ENCODE measurements around the gene SDHA. TPM values are rescaled to one million over a fixed set of nuclear protein-coding genes. Genes with fewer than 3 reads are reported as not detected.

SDHA gene
- total RNA-seq, 1 experiment from 2014 or later, result 171 TPM

DNA sequence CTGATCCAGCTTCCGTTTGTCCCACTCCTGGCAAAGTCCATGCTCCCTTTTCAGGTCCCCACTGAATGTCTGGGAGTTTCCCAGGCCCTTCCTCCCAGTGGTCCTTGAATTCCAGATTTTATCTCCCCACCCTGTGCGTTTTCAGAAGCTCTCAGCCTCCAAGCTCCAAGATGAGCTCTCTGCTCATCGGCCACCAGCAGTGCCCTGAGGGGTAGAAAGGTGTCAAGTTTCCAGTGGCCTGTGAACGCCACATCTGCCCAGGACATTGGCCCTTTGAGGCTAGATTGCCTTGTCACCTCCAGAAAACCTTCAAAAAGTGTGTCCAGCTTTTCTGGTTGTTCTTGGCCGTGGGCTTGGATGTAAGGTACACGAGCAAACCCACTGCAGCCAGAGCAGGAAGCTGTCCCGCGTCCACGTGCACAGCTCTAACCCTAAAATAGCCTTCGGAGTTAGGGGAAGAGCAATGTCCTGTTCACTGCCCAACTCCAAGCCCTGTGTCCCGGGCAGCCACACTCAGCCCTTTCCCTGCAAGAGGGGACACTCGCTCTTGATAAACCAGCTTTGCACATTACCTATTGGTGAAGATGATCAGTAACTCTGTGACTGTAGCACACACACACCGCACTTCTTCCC lies 37.7 kb upstream of the SDHA start:
- intact Hi-C loops (cut with micrococcal nuclease; ENCODE audit: unreplicated experiment) (no loop called here), in situ Hi-C loops (cut with HindIII; ENCODE audit: low pct_unique_long_range_greater_than_20kb, low sequenced_read_pairs) (no loop called here)
- Histone ChIP-seq H3K9me3 (ENCODE audit: control insufficient read depth, insufficient read depth, low read depth, low read length) (no peaks in the 10 kb centered on the region), H3K36me3 (ENCODE audit: control insufficient read depth, insufficient read depth, low read length) (no peaks in the 10 kb centered on the region), H3K27me3 (ENCODE audit: control insufficient read depth, insufficient read depth, low read length) (peaks cover 2% of the 10 kb centered on the region; the same call in 1 of the 2 replicates), H3K4me1 (ENCODE audit: control insufficient read depth, insufficient read depth, low read length) (no peaks in the 10 kb centered on the region), H3K27ac (ENCODE audit: low read length) (no peak overlapping the region), H3K4me3 (ENCODE audit: low read depth in 2 of 2, low read length in 2 of 2) (no peak overlapping the region)
- ATAC-seq (no peak), DNase-seq (ENCODE audit: low read depth, low spot score) (no peak)
- ChIA-PET POLR2A (interaction anchor here (0.5 kb wide), 1 partner anchor 125 kb away, joined by 3 read pairs; no protein-coding TSS in a partner anchor), CTCF (no interaction called here)
- no TSS peak for BruUV-seq (replicated peaks)
- TF ChIP-seq SIN3A (IDR thresholded peaks at IDR 0.05; ENCODE audit: borderline replicate concordance, insufficient read depth, low read depth, low read length) (no peak), TCF7L2 (IDR thresholded peaks at IDR 0.05; ENCODE audit: low read depth, low read length) (no peak)
- TF ChIP-seq, protein P1, sequence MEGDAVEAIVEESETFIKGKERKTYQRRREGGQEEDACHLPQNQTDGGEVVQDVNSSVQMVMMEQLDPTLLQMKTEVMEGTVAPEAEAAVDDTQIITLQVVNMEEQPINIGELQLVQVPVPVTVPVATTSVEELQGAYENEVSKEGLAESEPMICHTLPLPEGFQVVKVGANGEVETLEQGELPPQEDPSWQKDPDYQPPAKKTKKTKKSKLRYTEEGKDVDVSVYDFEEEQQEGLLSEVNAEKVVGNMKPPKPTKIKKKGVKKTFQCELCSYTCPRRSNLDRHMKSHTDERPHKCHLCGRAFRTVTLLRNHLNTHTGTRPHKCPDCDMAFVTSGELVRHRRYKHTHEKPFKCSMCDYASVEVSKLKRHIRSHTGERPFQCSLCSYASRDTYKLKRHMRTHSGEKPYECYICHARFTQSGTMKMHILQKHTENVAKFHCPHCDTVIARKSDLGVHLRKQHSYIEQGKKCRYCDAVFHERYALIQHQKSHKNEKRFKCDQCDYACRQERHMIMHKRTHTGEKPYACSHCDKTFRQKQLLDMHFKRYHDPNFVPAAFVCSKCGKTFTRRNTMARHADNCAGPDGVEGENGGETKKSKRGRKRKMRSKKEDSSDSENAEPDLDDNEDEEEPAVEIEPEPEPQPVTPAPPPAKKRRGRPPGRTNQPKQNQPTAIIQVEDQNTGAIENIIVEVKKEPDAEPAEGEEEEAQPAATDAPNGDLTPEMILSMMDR (IDR thresholded peaks at IDR 0.05), result no peak
- TF ChIP-seq, protein P2, sequence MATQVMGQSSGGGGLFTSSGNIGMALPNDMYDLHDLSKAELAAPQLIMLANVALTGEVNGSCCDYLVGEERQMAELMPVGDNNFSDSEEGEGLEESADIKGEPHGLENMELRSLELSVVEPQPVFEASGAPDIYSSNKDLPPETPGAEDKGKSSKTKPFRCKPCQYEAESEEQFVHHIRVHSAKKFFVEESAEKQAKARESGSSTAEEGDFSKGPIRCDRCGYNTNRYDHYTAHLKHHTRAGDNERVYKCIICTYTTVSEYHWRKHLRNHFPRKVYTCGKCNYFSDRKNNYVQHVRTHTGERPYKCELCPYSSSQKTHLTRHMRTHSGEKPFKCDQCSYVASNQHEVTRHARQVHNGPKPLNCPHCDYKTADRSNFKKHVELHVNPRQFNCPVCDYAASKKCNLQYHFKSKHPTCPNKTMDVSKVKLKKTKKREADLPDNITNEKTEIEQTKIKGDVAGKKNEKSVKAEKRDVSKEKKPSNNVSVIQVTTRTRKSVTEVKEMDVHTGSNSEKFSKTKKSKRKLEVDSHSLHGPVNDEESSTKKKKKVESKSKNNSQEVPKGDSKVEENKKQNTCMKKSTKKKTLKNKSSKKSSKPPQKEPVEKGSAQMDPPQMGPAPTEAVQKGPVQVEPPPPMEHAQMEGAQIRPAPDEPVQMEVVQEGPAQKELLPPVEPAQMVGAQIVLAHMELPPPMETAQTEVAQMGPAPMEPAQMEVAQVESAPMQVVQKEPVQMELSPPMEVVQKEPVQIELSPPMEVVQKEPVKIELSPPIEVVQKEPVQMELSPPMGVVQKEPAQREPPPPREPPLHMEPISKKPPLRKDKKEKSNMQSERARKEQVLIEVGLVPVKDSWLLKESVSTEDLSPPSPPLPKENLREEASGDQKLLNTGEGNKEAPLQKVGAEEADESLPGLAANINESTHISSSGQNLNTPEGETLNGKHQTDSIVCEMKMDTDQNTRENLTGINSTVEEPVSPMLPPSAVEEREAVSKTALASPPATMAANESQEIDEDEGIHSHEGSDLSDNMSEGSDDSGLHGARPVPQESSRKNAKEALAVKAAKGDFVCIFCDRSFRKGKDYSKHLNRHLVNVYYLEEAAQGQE (IDR thresholded peaks at IDR 0.05; ENCODE audit: insufficient read depth in 1 of 2, low read depth in 2 of 2, low read length in 1 of 2), result no peak

DNA sequence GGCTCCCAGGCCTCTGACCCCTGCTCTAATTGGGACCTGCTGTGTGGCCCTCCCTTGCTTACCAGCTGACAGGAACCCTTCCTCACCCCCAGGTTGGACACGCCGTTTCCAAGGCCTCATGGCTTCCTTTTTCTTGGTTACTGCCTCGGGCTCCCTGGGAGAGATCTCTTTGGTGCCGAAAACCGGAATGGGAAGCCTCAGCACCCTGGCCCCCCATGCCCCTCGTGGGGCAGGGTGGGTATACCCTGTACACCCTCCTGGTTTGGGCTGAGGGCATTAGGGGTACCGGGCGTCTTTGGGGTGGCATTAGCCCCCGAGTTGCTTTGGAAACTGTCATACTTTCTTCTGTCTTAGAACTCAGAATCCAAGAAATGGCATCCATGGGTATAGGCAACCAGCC lies 37.0 kb upstream of the SDHA start:
- no peak for ATAC-seq
- Histone ChIP-seq H3K9me3 (ENCODE audit: control insufficient read depth, insufficient read depth, low read depth, low read length) (no peaks in the 10 kb centered on the region), H3K27me3 (ENCODE audit: control insufficient read depth, insufficient read depth, low read length) (peaks cover 2% of the 10 kb centered on the region; the same call in 1 of the 2 replicates), H3K4me3 (ENCODE audit: low read depth in 2 of 2, low read length in 2 of 2) (no peak overlapping the region), H3K36me3 (ENCODE audit: control insufficient read depth, insufficient read depth, low read length) (no peaks in the 10 kb centered on the region), H3K27ac (ENCODE audit: low read length) (no peak overlapping the region), H3K4me1 (ENCODE audit: control insufficient read depth, insufficient read depth, low read length) (no peaks in the 10 kb centered on the region)
- no peak for DNase-seq (ENCODE audit: low read depth, low spot score)
- CTCF ChIA-PET, result no interaction called here
- no TSS peak for BruUV-seq (replicated peaks)
- POLR2A ChIA-PET, result interaction anchor here (0.5 kb wide), 1 partner anchor 126 kb away, joined by 3 read pairs; no protein-coding TSS in a partner anchor
- in situ Hi-C loops (cut with HindIII; ENCODE audit: low pct_unique_long_range_greater_than_20kb, low sequenced_read_pairs), result no loop called here
- intact Hi-C loops (cut with micrococcal nuclease; ENCODE audit: unreplicated experiment), result no loop called here
- TF ChIP-seq TCF7L2 (IDR thresholded peaks at IDR 0.05; ENCODE audit: low read depth, low read length), result no peak
- TF ChIP-seq POLR2AphosphoS5 (IDR thresholded peaks at IDR 0.05; ENCODE audit: low read depth, low read length), result no peak
- TF ChIP-seq, protein P1 (IDR thresholded peaks at IDR 0.05), result no peak
- no peak for TF ChIP-seq SIN3A (IDR thresholded peaks at IDR 0.05; ENCODE audit: borderline replicate concordance, insufficient read depth, low read depth, low read length)
- TF ChIP-seq, protein P2 (IDR thresholded peaks at IDR 0.05; ENCODE audit: insufficient read depth in 1 of 2, low read depth in 2 of 2, low read length in 1 of 2), result no peak

All from Panc1 (cell line).